WTC11 (cell line): Measurements from ENCODE around the gene CDK3. TPM values are rescaled to one million over a fixed set of nuclear protein-coding genes. Genes with fewer than 3 reads are reported as not detected.

ENCODE experiments used
- ATAC-seq: fragments of 200-7000 bp; cut with Tn5 transposase; 2 replicates; pipeline ENCODE4 v1.10.0; 2021; ENCODE audit warnings: mild to moderate bottlenecking, moderate library complexity
- CTCF ChIA-PET: fragments of 300-600 bp; sonication (Branson Sonifier 250); formaldehyde crosslinking; loops from one replicate; lab custom pipeline; 2021; ENCODE audit warnings: antibody characterized with exemption; lab: Charles Lee
- POLR2A ChIA-PET: fragments of 350-600 bp; sonication (Branson Sonifier 250); formaldehyde crosslinking; loops from one replicate; lab custom pipeline; 2021; ENCODE audit warnings: antibody characterized with exemption; lab: Charles Lee
- DNase-seq: peaks from one replicate; pipeline ENCODE4 v3.0.0; 2021; ENCODE audit warnings: low spot score
- H3K27ac Mint-ChIP-seq: 2 replicates; pipeline ENCODE4 v1.8.0; 2021; ENCODE audit warnings: mixed read lengths
- H3K27me3 Mint-ChIP-seq: 2 replicates; pipeline ENCODE4 v1.8.0; 2021; ENCODE audit warnings: low read depth, mild to moderate bottlenecking, moderate library complexity, mixed read lengths
- H3K36me3 Mint-ChIP-seq: 2 replicates; pipeline ENCODE4 v1.8.0; 2021; ENCODE audit warnings: mixed read lengths
- H3K4me1 Mint-ChIP-seq: 2 replicates; pipeline ENCODE4 v1.8.0; 2022; ENCODE audit warnings: mixed read lengths
- H3K4me3 Mint-ChIP-seq: 2 replicates; pipeline ENCODE4 v1.8.0; 2021; ENCODE audit warnings: mild to moderate bottlenecking, moderate library complexity, mixed read lengths
- H3K9me3 Mint-ChIP-seq: 2 replicates; pipeline ENCODE4 v1.8.0; 2021; ENCODE audit warnings: mixed read lengths
- CBFB ChIP-seq: sonication (generic); formaldehyde crosslinking; IDR thresholded peaks from 2 replicates; pipeline ENCODE4 v1.8.1; 2022; ENCODE audit warnings: mild to moderate bottlenecking, low read depth, missing genetic modification reagents
- CDX4 ChIP-seq: fragments of 250-450 bp; sonication (Bioruptor Pico); IDR thresholded peaks from 2 replicates; pipeline ENCODE4 v1.9.0; 2021; ENCODE audit warnings: moderate library complexity, mild to moderate bottlenecking, inconsistent platforms, borderline replicate concordance
- CTCF ChIP-seq: fragments of 200-600 bp; IDR thresholded peaks from 2 replicates; pipeline ENCODE4 v1.8.0; 2022; ENCODE audit warnings: antibody characterized with exemption
- EMX1 ChIP-seq: fragments of 250-450 bp; sonication (Bioruptor Pico); IDR thresholded peaks from 2 replicates; pipeline ENCODE4 v1.8.0; 2021; ENCODE audit warnings: mild to moderate bottlenecking
- FOXP4 ChIP-seq: sonication (generic); formaldehyde crosslinking; IDR thresholded peaks from 2 replicates; pipeline ENCODE4 v1.8.0; 2022; ENCODE audit warnings: mild to moderate bottlenecking, missing genetic modification reagents
- GABPB1 ChIP-seq: sonication (generic); formaldehyde crosslinking; IDR thresholded peaks from 2 replicates; pipeline ENCODE4 v1.8.1; 2023; ENCODE audit warnings: mild to moderate bottlenecking, missing genetic modification reagents
- JAZF1 ChIP-seq: fragments of 250-450 bp; sonication (Bioruptor Pico); IDR thresholded peaks from 2 replicates; pipeline ENCODE4 v1.9.0; 2021; ENCODE audit warnings: moderate library complexity, mild to moderate bottlenecking, inconsistent platforms
- NFATC4 ChIP-seq: fragments of 250-450 bp; sonication (Bioruptor Pico); IDR thresholded peaks from 2 replicates; pipeline ENCODE4 v1.9.0; 2021; ENCODE audit warnings: mild to moderate bottlenecking
- NR2C2 ChIP-seq: sonication (generic); formaldehyde crosslinking; IDR thresholded peaks from 2 replicates; pipeline ENCODE4 v1.8.0; 2022; ENCODE audit warnings: mild to moderate bottlenecking, missing genetic modification reagents
- PREB ChIP-seq: sonication (generic); formaldehyde crosslinking; IDR thresholded peaks from 2 replicates; pipeline ENCODE4 v1.8.1; 2022; ENCODE audit warnings: mild to moderate bottlenecking, missing genetic modification reagents, moderate library complexity, borderline replicate concordance
- RELA ChIP-seq: sonication (generic); formaldehyde crosslinking; IDR thresholded peaks from 2 replicates; pipeline ENCODE4 v1.8.1; 2022; ENCODE audit warnings: missing genetic modification reagents, mild to moderate bottlenecking, borderline replicate concordance
- RORB ChIP-seq: fragments of 250-450 bp; sonication (Bioruptor Pico); IDR thresholded peaks from 2 replicates; pipeline ENCODE4 v1.9.0; 2021; ENCODE audit warnings: mild to moderate bottlenecking
- SMAD3 ChIP-seq: sonication (generic); formaldehyde crosslinking; IDR thresholded peaks from 2 replicates; pipeline ENCODE4 v1.8.0; 2022; ENCODE audit warnings: missing genetic modification reagents, mild to moderate bottlenecking, borderline replicate concordance
- SP1 ChIP-seq: sonication (generic); formaldehyde crosslinking; conservative IDR thresholded peaks from 2 replicates; pipeline ENCODE4 v1.8.1; 2022; ENCODE audit warnings: missing genetic modification reagents
- TEAD1 ChIP-seq: sonication (generic); formaldehyde crosslinking; IDR thresholded peaks from 2 replicates; pipeline ENCODE4 v1.8.0; 2022; ENCODE audit warnings: mild to moderate bottlenecking, missing genetic modification reagents
- USF2 ChIP-seq: sonication (generic); formaldehyde crosslinking; IDR thresholded peaks from 2 replicates; pipeline ENCODE4 v1.8.1; 2023; ENCODE audit warnings: mild to moderate bottlenecking, missing genetic modification reagents, moderate library complexity
- ZNF219 ChIP-seq: sonication (generic); formaldehyde crosslinking; IDR thresholded peaks from 2 replicates; pipeline ENCODE4 v1.8.0; 2023; ENCODE audit warnings: missing genetic modification reagents, mild to moderate bottlenecking, borderline replicate concordance
- ZNF396 ChIP-seq: fragments of 250-450 bp; sonication (Bioruptor Pico); IDR thresholded peaks from 2 replicates; pipeline ENCODE4 v1.8.0; 2021; ENCODE audit warnings: mild to moderate bottlenecking, moderate library complexity, borderline replicate concordance
- total RNA-seq: library from RNA; stranded (reverse); gene quantifications from 3 replicates; pipeline ENCODE4 v1.2.3, GENCODE V29; 2021
- TF ChIP-seq, protein P1 (sequence below): fragments of 250-450 bp; sonication (Bioruptor Pico); IDR thresholded peaks from 2 replicates; pipeline ENCODE4 v1.9.0; 2021; ENCODE audit warnings: mild to moderate bottlenecking, borderline replicate concordance
- TF ChIP-seq, protein P2 (sequence below): sonication (generic); formaldehyde crosslinking; IDR thresholded peaks from 2 replicates; pipeline ENCODE4 v1.8.0; 2022; ENCODE audit warnings: mild to moderate bottlenecking, missing genetic modification reagents
- TF ChIP-seq, protein P3 (sequence below): fragments of 250-450 bp; sonication (Bioruptor Pico); IDR thresholded peaks from 2 replicates; pipeline ENCODE4 v1.9.0; 2021; ENCODE audit warnings: mild to moderate bottlenecking
- TF ChIP-seq, protein P4 (sequence below): sonication (generic); formaldehyde crosslinking; conservative IDR thresholded peaks from 2 replicates; pipeline ENCODE4 v1.8.1; 2022; ENCODE audit warnings: mild to moderate bottlenecking, missing genetic modification reagents

The CDK3 gene
- total RNA-seq, 1 experiment from 2014 or later, result 9.5 TPM

GRCh38 chr17:76032780-76033108, 32.1 kb downstream of the CDK3 start:
- Mint-ChIP-seq H3K36me3 (no peaks in the 10 kb centered on the region), H3K27me3 (no peaks in the 10 kb centered on the region), H3K4me3 (no peak overlapping the region), H3K9me3 (no peaks in the 10 kb centered on the region), H3K4me1 (peaks cover 25% of the 10 kb centered on the region), H3K27ac (no peak overlapping the region)
- TF ChIP-seq NR2C2, result no peak
- TF ChIP-seq GABPB1 (CRISPR knock-in tag), result no peak
- no peak for TF ChIP-seq CTCF
- TF ChIP-seq PREB, result no peak
- no peak for TF ChIP-seq NFATC4 (CRISPR knock-in tag)
- TF ChIP-seq RELA, result no peak
- ATAC-seq (no peak), DNase-seq (no peak)
- POLR2A ChIA-PET, result no interaction called here
- CTCF ChIA-PET, result interaction anchor here (0.8 to 5.5 kb wide), 3 partner anchors 12 to 27 kb away, joined by 3 to 42 read pairs (median 3); no protein-coding TSS in a partner anchor

- H3K4me3 Mint-ChIP-seq, result no peak overlapping the region
- CTCF ChIA-PET, result interaction anchor here (0.7 to 5.5 kb wide), 5 partner anchors 12 to 247 kb away, joined by 3 to 42 read pairs (median 5); no protein-coding TSS in a partner anchor
- no peak for ATAC-seq
- TF ChIP-seq SP1 (CRISPR knock-in tag) (no peak), USF2 (CRISPR knock-in tag) (no peak), CBFB (CRISPR knock-in tag) (no peak), CDX4 (CRISPR knock-in tag) (no peak), ZNF396 (CRISPR knock-in tag) (no peak), ZNF219 (CRISPR knock-in tag) (no peak), SMAD3 (CRISPR knock-in tag) (no peak), PREB (no peak), TEAD1 (CRISPR knock-in tag) (no peak), EMX1 (CRISPR knock-in tag) (no peak), RELA (no peak), RORB (CRISPR knock-in tag) (no peak), FOXP4 (CRISPR knock-in tag) (no peak), JAZF1 (CRISPR knock-in tag) (no peak)
- TF ChIP-seq, protein P1, sequence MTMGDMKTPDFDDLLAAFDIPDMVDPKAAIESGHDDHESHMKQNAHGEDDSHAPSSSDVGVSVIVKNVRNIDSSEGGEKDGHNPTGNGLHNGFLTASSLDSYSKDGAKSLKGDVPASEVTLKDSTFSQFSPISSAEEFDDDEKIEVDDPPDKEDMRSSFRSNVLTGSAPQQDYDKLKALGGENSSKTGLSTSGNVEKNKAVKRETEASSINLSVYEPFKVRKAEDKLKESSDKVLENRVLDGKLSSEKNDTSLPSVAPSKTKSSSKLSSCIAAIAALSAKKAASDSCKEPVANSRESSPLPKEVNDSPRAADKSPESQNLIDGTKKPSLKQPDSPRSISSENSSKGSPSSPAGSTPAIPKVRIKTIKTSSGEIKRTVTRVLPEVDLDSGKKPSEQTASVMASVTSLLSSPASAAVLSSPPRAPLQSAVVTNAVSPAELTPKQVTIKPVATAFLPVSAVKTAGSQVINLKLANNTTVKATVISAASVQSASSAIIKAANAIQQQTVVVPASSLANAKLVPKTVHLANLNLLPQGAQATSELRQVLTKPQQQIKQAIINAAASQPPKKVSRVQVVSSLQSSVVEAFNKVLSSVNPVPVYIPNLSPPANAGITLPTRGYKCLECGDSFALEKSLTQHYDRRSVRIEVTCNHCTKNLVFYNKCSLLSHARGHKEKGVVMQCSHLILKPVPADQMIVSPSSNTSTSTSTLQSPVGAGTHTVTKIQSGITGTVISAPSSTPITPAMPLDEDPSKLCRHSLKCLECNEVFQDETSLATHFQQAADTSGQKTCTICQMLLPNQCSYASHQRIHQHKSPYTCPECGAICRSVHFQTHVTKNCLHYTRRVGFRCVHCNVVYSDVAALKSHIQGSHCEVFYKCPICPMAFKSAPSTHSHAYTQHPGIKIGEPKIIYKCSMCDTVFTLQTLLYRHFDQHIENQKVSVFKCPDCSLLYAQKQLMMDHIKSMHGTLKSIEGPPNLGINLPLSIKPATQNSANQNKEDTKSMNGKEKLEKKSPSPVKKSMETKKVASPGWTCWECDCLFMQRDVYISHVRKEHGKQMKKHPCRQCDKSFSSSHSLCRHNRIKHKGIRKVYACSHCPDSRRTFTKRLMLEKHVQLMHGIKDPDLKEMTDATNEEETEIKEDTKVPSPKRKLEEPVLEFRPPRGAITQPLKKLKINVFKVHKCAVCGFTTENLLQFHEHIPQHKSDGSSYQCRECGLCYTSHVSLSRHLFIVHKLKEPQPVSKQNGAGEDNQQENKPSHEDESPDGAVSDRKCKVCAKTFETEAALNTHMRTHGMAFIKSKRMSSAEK (CRISPR knock-in tag), result no peak
- TF ChIP-seq, protein P2, sequence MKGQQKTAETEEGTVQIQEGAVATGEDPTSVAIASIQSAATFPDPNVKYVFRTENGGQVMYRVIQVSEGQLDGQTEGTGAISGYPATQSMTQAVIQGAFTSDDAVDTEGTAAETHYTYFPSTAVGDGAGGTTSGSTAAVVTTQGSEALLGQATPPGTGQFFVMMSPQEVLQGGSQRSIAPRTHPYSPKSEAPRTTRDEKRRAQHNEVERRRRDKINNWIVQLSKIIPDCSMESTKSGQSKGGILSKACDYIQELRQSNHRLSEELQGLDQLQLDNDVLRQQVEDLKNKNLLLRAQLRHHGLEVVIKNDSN, result no peak
- TF ChIP-seq, protein P3, sequence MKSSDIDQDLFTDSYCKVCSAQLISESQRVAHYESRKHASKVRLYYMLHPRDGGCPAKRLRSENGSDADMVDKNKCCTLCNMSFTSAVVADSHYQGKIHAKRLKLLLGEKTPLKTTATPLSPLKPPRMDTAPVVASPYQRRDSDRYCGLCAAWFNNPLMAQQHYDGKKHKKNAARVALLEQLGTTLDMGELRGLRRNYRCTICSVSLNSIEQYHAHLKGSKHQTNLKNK (CRISPR knock-in tag), result no peak
- TF ChIP-seq, protein P4, sequence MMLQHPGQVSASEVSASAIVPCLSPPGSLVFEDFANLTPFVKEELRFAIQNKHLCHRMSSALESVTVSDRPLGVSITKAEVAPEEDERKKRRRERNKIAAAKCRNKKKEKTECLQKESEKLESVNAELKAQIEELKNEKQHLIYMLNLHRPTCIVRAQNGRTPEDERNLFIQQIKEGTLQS (CRISPR knock-in tag), result no peak
- TF ChIP-seq, all 79 proteins: peak for 0
- POLR2A ChIA-PET, result no interaction called here
- no peaks in the 10 kb centered on the region for H3K9me3 Mint-ChIP-seq
- H3K36me3 Mint-ChIP-seq, result no peaks in the 10 kb centered on the region; the same call in 1 of the 2 replicates
- no peak overlapping the region for H3K27ac Mint-ChIP-seq
- peaks cover 25% of the 10 kb centered on the region for H3K4me1 Mint-ChIP-seq
- DNase-seq, result no peak
- H3K27me3 Mint-ChIP-seq, result no peaks in the 10 kb centered on the region
Measured at GRCh38 chr17:76033139-76033538, 32.5 kb downstream of the CDK3 start.
